Fibroblast of villous mesenchyme (primary cell): Measurements from ENCODE around the gene HAPLN2. TPM values are rescaled to one million over a fixed set of nuclear protein-coding genes. Genes with fewer than 3 reads are reported as not detected.

ENCODE experiments used
- DNase-seq: peaks from one replicate; pipeline ENCODE4 v3.0.0-alpha.2; 2010; ENCODE audit warnings: low read depth
- H3K4me3 ChIP-seq: 2 replicates; pipeline ENCODE4 v1.5.1; 2011; ENCODE audit warnings: low read depth, mild to moderate bottlenecking, low read length
- total RNA-seq: library from RNA; depleted of rRNA; stranded (reverse); fragments of >200 nt; gene quantifications from 2 replicates; pipeline ENCODE4 v1.2.3, GENCODE V29; 2012
- TF ChIP-seq, protein P1 (sequence below): IDR thresholded peaks from 2 replicates; pipeline ENCODE4 v1.5.1; 2012; ENCODE audit warnings: low read depth, mild to moderate bottlenecking, low read length; ENCODE audit not compliant: insufficient read depth

HAPLN2 gene
- total RNA-seq, 1 donor, result not detected

DNA sequence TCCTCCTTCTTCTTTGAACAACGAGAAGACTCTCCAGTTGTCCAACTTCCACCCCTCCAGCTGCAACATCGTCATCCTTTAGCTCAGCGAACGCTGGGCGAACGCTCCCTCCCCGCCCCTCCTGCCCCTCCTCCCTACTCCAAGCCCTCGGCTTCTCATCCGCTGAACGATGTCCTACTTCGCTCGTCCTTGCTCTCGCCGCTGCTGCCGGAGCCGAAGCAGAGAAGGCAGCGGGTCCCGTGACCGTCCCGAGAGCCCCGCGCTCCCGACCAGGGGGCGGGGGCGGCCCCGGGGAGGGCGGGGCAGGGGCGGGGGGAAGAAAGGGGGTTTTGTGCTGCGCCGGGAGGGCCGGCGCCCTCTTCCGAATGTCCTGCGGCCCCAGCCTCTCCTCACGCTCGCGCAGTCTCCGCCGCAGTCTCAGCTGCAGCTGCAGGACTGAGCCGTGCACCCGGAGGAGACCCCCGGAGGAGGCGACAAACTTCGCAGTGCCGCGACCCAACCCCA is 22.6 kb downstream of the HAPLN2 start, which contains the start of gene BCAN:
BCAN (plus strand) TSS at position 357 of the 504 bp plus-strand sequence. CDS start 3,938 bp downstream, outside the sequence.
- peak; percentile 23 for DNase-seq
- TF ChIP-seq, protein P1, sequence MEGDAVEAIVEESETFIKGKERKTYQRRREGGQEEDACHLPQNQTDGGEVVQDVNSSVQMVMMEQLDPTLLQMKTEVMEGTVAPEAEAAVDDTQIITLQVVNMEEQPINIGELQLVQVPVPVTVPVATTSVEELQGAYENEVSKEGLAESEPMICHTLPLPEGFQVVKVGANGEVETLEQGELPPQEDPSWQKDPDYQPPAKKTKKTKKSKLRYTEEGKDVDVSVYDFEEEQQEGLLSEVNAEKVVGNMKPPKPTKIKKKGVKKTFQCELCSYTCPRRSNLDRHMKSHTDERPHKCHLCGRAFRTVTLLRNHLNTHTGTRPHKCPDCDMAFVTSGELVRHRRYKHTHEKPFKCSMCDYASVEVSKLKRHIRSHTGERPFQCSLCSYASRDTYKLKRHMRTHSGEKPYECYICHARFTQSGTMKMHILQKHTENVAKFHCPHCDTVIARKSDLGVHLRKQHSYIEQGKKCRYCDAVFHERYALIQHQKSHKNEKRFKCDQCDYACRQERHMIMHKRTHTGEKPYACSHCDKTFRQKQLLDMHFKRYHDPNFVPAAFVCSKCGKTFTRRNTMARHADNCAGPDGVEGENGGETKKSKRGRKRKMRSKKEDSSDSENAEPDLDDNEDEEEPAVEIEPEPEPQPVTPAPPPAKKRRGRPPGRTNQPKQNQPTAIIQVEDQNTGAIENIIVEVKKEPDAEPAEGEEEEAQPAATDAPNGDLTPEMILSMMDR, result no peak
- H3K4me3 ChIP-seq, result peak within 1 kb of the TSS; percentile 0

- no peak overlapping the region for H3K4me3 ChIP-seq
- no peak for DNase-seq
- TF ChIP-seq, protein P1, result no peak
Observed at GRCh38 chr1:156642265-156643048, 23.2 kb downstream of the HAPLN2 start.

GRCh38 chr1:156643049-156643777 is 24.0 kb downstream of the HAPLN2 start:
- no peak for DNase-seq
- no peak overlapping the region for H3K4me3 ChIP-seq
- TF ChIP-seq, protein P1, result no peak

- TF ChIP-seq, protein P1, result no peak
- no peak overlapping the region for H3K4me3 ChIP-seq
- DNase-seq, result no peak
Observed at GRCh38 chr1:156643778-156644092, 24.5 kb downstream of the HAPLN2 start.

GRCh38 chr1:156644146-156644545 is 24.9 kb downstream of the HAPLN2 start:
- TF ChIP-seq, protein P1, result no peak
- no peak for DNase-seq
- H3K4me3 ChIP-seq, result no peak overlapping the region

DNA sequence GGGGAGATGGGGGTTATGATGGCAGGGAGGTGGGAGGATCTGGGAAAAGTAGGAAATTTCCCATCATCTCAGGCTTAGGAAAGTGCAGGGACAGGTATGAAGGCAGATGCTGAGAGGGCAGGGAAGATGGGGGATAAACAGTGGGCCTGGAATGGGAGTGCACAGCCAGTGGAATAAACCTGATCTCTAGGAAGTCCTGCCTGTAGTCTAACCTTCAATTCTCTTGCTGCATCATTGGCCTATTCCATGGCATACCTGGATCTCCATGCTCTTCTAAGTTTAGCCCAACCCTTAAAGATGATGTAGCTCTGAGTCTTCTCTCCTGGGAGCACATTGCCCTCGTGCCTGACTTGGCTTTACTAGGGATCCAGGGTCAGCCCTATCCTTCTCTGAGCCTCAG is 25.4 kb downstream of the HAPLN2 start:
- TF ChIP-seq, protein P1, result no peak
- DNase-seq, result no peak
- no peak overlapping the region for H3K4me3 ChIP-seq
